ENCODE measurements around the gene LTN1. TPM values are rescaled to one million over a fixed set of nuclear protein-coding genes. Genes with fewer than 3 reads are reported as not detected.
A peak's percentile ranks its signal among the peaks of the same experiment; 100 is the strongest.

LTN1 gene
- polyA plus RNA-seq, 4 donors: 3.0 to 21.1 (median 5.8) TPM

DNA sequence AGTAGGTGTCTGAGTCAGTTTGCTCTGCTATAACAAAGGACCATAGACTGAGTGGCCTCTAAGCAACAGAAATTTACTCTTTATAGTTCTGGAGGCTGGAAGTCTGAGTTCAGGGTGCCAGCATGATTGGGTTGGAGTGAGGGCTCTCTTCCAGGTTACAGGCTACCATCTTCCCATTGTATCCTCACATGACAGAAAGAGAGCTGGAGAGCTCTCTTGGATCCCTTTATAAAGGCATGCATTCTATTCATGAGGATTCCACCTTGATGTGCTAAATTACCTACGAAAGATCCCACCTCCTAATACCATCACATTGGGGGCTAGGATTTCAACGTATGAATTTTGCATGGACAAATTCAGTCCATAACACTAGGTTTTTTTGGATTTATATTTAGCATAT is 79.6 kb downstream of the LTN1 start:
- Histone ChIP-seq H3K9me3 (ENCODE audit: control insufficient read depth in 2 of 2, insufficient read depth in 1 of 2, low read depth in 1 of 2, low read length in 1 of 2) (no peaks in the 10 kb centered on the region), H3K4me3 (ENCODE audit: low read depth in 1 of 3, low read length in 3 of 3) (no peak overlapping the region), H3K4me1 (ENCODE audit: control insufficient read depth in 3 of 3, insufficient read depth in 2 of 3, low read depth in 1 of 3, low read length in 2 of 3) (no peaks in the 10 kb centered on the region), H3K36me3 (ENCODE audit: control insufficient read depth in 3 of 3, insufficient read depth in 2 of 3, low read depth in 1 of 3, low read length in 3 of 3) (no peaks in the 10 kb centered on the region), H3K27me3 (ENCODE audit: control insufficient read depth in 3 of 3, insufficient read depth in 3 of 3, low read length in 3 of 3) (no peaks in the 10 kb centered on the region), H3K27ac (ENCODE audit: low read depth in 1 of 3, low read length in 2 of 3) (no peak overlapping the region)
- FAIRE-seq (no peak), DNase-seq (no peak)
- WGBS, 3 donors: 84 to 92% (median 87%) methylated on average over 2 of the region's 2 CpGs

- no peaks in the 10 kb centered on the region for H3K27me3 ChIP-seq (ENCODE audit: control insufficient read depth in 3 of 3, insufficient read depth in 3 of 3, low read length in 3 of 3)
- no peaks in the 10 kb centered on the region for H3K4me1 ChIP-seq (ENCODE audit: control insufficient read depth in 3 of 3, insufficient read depth in 2 of 3, low read depth in 1 of 3, low read length in 2 of 3)
- DNase-seq: no peak
- no peak overlapping the region for H3K27ac ChIP-seq (ENCODE audit: low read depth in 1 of 3, low read length in 2 of 3)
- FAIRE-seq: no peak
- 71 to 87% (median 85%) methylated on average over 4 of the region's 4 CpGs for WGBS, 3 donors
- no peaks in the 10 kb centered on the region for H3K36me3 ChIP-seq (ENCODE audit: control insufficient read depth in 3 of 3, insufficient read depth in 2 of 3, low read depth in 1 of 3, low read length in 3 of 3)
- no peaks in the 10 kb centered on the region for H3K9me3 ChIP-seq (ENCODE audit: control insufficient read depth in 2 of 2, insufficient read depth in 1 of 2, low read depth in 1 of 2, low read length in 1 of 2)
- no peak overlapping the region for H3K4me3 ChIP-seq (ENCODE audit: low read depth in 1 of 3, low read length in 3 of 3)
Observed at GRCh38 chr21:28910280-28910887, 82.3 kb downstream of the LTN1 start.

- 95 to 96% (median 95%) methylated on average over 8 of the region's 8 CpGs for WGBS, 3 donors
- no peak for FAIRE-seq
- no peaks in the 10 kb centered on the region for H3K27me3 ChIP-seq (ENCODE audit: control insufficient read depth in 3 of 3, insufficient read depth in 3 of 3, low read length in 3 of 3)
Observed at GRCh38 chr21:28908351-28908750, 84.3 kb downstream of the LTN1 start.

GRCh38 chr21:28906841-28907240 is 85.8 kb downstream of the LTN1 start:
- no peak for DNase-seq
- 88 to 92% (median 92%) methylated on average over 2 of the region's 2 CpGs for WGBS, 3 donors
- no peaks in the 10 kb centered on the region for H3K36me3 ChIP-seq (ENCODE audit: control insufficient read depth in 3 of 3, insufficient read depth in 2 of 3, low read depth in 1 of 3, low read length in 3 of 3)
- H3K27me3 ChIP-seq (ENCODE audit: control insufficient read depth in 3 of 3, insufficient read depth in 3 of 3, low read length in 3 of 3): no peaks in the 10 kb centered on the region
- no peak overlapping the region for H3K27ac ChIP-seq (ENCODE audit: low read depth in 1 of 3, low read length in 2 of 3)
- H3K4me3 ChIP-seq (ENCODE audit: low read depth in 1 of 3, low read length in 3 of 3): no peak overlapping the region
- no peaks in the 10 kb centered on the region for H3K9me3 ChIP-seq (ENCODE audit: control insufficient read depth in 2 of 2, insufficient read depth in 1 of 2, low read depth in 1 of 2, low read length in 1 of 2)
- no peaks in the 10 kb centered on the region for H3K4me1 ChIP-seq (ENCODE audit: control insufficient read depth in 3 of 3, insufficient read depth in 2 of 3, low read depth in 1 of 3, low read length in 2 of 3)
- no peak for FAIRE-seq

More at GRCh38 chr21:28908351-28908750, 84.3 kb downstream of the LTN1 start:
- Histone ChIP-seq H3K4me3 (ENCODE audit: low read depth in 1 of 3, low read length in 3 of 3) (no peak overlapping the region), H3K27ac (ENCODE audit: low read depth in 1 of 3, low read length in 2 of 3) (no peak overlapping the region), H3K36me3 (ENCODE audit: control insufficient read depth in 3 of 3, insufficient read depth in 2 of 3, low read depth in 1 of 3, low read length in 3 of 3) (no peaks in the 10 kb centered on the region), H3K4me1 (ENCODE audit: control insufficient read depth in 3 of 3, insufficient read depth in 2 of 3, low read depth in 1 of 3, low read length in 2 of 3) (no peaks in the 10 kb centered on the region), H3K9me3 (ENCODE audit: control insufficient read depth in 2 of 2, insufficient read depth in 1 of 2, low read depth in 1 of 2, low read length in 1 of 2) (no peaks in the 10 kb centered on the region)
- DNase-seq: no peak

DNA sequence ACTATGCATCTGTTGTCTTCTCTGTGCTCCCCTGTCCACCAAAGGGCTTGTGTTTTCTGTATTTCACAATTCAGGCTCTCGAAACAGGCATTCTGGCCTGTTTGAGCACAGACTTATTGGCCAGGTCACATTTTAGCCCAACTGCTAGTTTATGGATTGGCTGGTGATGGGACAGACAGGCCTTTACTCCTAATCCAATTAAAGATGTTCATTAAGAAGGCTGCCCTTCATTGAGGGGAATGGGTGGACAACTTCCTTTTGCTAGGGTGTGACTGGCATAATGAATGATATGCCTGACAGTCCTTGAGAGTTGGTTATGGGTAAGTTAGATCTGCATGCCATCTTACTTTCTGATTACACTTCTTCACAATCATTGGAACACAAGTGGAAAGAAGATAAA is 86.4 kb downstream of the LTN1 start:
- Histone ChIP-seq H3K4me3 (ENCODE audit: low read depth in 1 of 3, low read length in 3 of 3) (no peak overlapping the region), H3K36me3 (ENCODE audit: control insufficient read depth in 3 of 3, insufficient read depth in 2 of 3, low read depth in 1 of 3, low read length in 3 of 3) (no peaks in the 10 kb centered on the region), H3K27me3 (ENCODE audit: control insufficient read depth in 3 of 3, insufficient read depth in 3 of 3, low read length in 3 of 3) (no peaks in the 10 kb centered on the region), H3K9me3 (ENCODE audit: control insufficient read depth in 2 of 2, insufficient read depth in 1 of 2, low read depth in 1 of 2, low read length in 1 of 2) (no peaks in the 10 kb centered on the region), H3K4me1 (ENCODE audit: control insufficient read depth in 3 of 3, insufficient read depth in 2 of 3, low read depth in 1 of 3, low read length in 2 of 3) (no peaks in the 10 kb centered on the region), H3K27ac (ENCODE audit: low read depth in 1 of 3, low read length in 2 of 3) (no peak overlapping the region)
- WGBS, 3 donors: 84 to 92% (median 85%) methylated on average over 1 of the region's 1 CpG
- DNase-seq (no peak), FAIRE-seq (no peak)

GRCh38 chr21:28904961-28905435 is 87.7 kb downstream of the LTN1 start:
- Histone ChIP-seq H3K27ac (ENCODE audit: low read depth in 1 of 3, low read length in 2 of 3) (no peak overlapping the region), H3K9me3 (ENCODE audit: control insufficient read depth in 2 of 2, insufficient read depth in 1 of 2, low read depth in 1 of 2, low read length in 1 of 2) (no peaks in the 10 kb centered on the region), H3K36me3 (ENCODE audit: control insufficient read depth in 3 of 3, insufficient read depth in 2 of 3, low read depth in 1 of 3, low read length in 3 of 3) (no peaks in the 10 kb centered on the region), H3K27me3 (ENCODE audit: control insufficient read depth in 3 of 3, insufficient read depth in 3 of 3, low read length in 3 of 3) (no peaks in the 10 kb centered on the region), H3K4me3 (ENCODE audit: low read depth in 1 of 3, low read length in 3 of 3) (no peak overlapping the region), H3K4me1 (ENCODE audit: control insufficient read depth in 3 of 3, insufficient read depth in 2 of 3, low read depth in 1 of 3, low read length in 2 of 3) (no peaks in the 10 kb centered on the region)
- FAIRE-seq (no peak), DNase-seq (peak; percentile 31 to 51)
- WGBS, 3 donors: 14 to 62% (median 20%) methylated on average over 1 of the region's 1 CpG

DNA sequence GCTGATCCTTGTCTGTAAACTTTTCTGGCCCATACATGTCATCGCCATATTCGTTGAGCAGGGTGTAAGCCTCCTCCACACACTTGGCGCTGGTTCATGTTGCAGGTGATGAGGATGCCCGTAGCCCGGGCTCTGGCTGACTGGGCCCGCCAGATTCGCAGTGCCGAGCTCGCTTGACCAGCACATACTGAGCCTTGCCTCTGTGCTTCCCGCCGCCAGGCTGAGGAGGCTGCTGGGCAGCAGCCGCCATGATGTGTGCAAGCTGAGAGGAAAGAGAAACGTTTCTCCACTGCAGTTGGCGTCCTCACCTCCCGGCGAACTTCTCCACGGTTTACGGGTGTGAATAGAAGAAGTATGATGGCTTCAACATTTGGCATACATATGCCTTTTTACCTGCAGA is 89.2 kb downstream of the LTN1 start:
- no peaks in the 10 kb centered on the region for H3K4me1 ChIP-seq (ENCODE audit: control insufficient read depth in 3 of 3, insufficient read depth in 2 of 3, low read depth in 1 of 3, low read length in 2 of 3)
- no peaks in the 10 kb centered on the region for H3K27me3 ChIP-seq (ENCODE audit: control insufficient read depth in 3 of 3, insufficient read depth in 3 of 3, low read length in 3 of 3)
- H3K4me3 ChIP-seq (ENCODE audit: low read depth in 1 of 3, low read length in 3 of 3): no peak overlapping the region
- 89 to 93% (median 91%) methylated on average over 18 of the region's 18 CpGs for WGBS, 3 donors
- FAIRE-seq (no peak), DNase-seq (no peak)
- no peaks in the 10 kb centered on the region for H3K36me3 ChIP-seq (ENCODE audit: control insufficient read depth in 3 of 3, insufficient read depth in 2 of 3, low read depth in 1 of 3, low read length in 3 of 3)
- no peaks in the 10 kb centered on the region for H3K9me3 ChIP-seq (ENCODE audit: control insufficient read depth in 2 of 2, insufficient read depth in 1 of 2, low read depth in 1 of 2, low read length in 1 of 2)
- H3K27ac ChIP-seq (ENCODE audit: low read depth in 1 of 3, low read length in 2 of 3): no peak overlapping the region

GRCh38 chr21:28900481-28900880 is 92.2 kb downstream of the LTN1 start:
- WGBS, 3 donors: 63 to 73% (median 70%) methylated on average over 2 of the region's 2 CpGs
- peaks cover 0 to 4% of the 10 kb centered on the region in 2 donors for H3K9me3 ChIP-seq (ENCODE audit: control insufficient read depth in 2 of 2, insufficient read depth in 1 of 2, low read depth in 1 of 2, low read length in 1 of 2)
- no peaks in the 10 kb centered on the region for H3K4me1 ChIP-seq (ENCODE audit: control insufficient read depth in 3 of 3, insufficient read depth in 2 of 3, low read depth in 1 of 3, low read length in 2 of 3)
- no peak for FAIRE-seq
- no peaks in the 10 kb centered on the region for H3K27me3 ChIP-seq (ENCODE audit: control insufficient read depth in 3 of 3, insufficient read depth in 3 of 3, low read length in 3 of 3)
- no peak for DNase-seq
- H3K4me3 ChIP-seq (ENCODE audit: low read depth in 1 of 3, low read length in 3 of 3): no peak overlapping the region
- no peak overlapping the region for H3K27ac ChIP-seq (ENCODE audit: low read depth in 1 of 3, low read length in 2 of 3)
- no peaks in the 10 kb centered on the region for H3K36me3 ChIP-seq (ENCODE audit: control insufficient read depth in 3 of 3, insufficient read depth in 2 of 3, low read depth in 1 of 3, low read length in 3 of 3)

- Histone ChIP-seq H3K27me3 (ENCODE audit: control insufficient read depth in 3 of 3, insufficient read depth in 3 of 3, low read length in 3 of 3) (no peaks in the 10 kb centered on the region), H3K9me3 (ENCODE audit: control insufficient read depth in 2 of 2, insufficient read depth in 1 of 2, low read depth in 1 of 2, low read length in 1 of 2) (peaks cover 0 to 4% of the 10 kb centered on the region in 2 donors), H3K36me3 (ENCODE audit: control insufficient read depth in 3 of 3, insufficient read depth in 2 of 3, low read depth in 1 of 3, low read length in 3 of 3) (no peaks in the 10 kb centered on the region), H3K4me3 (ENCODE audit: low read depth in 1 of 3, low read length in 3 of 3) (no peak overlapping the region), H3K4me1 (ENCODE audit: control insufficient read depth in 3 of 3, insufficient read depth in 2 of 3, low read depth in 1 of 3, low read length in 2 of 3) (no peaks in the 10 kb centered on the region), H3K27ac (ENCODE audit: low read depth in 1 of 3, low read length in 2 of 3) (no peak overlapping the region)
- no peak for DNase-seq
- FAIRE-seq: no peak
- WGBS, 3 donors: 77 to 85% (median 84%) methylated on average over 5 of the region's 5 CpGs
Observed at GRCh38 chr21:28899744-28900143, 92.9 kb downstream of the LTN1 start.

All from small intestine (tissue), 7 donors.